KMS-11 (cell line): ENCODE measurements around the gene ENPP7.
"Not testable (repeated sequence)": the region's sequence is repeated elsewhere in the genome, so short reads cannot be mapped to it uniquely, and the experiment has no call there.

Source experiments
- H2AFZ ChIP-seq: fragments of 200-600 bp; sonication (generic); 2 replicates; pipeline ENCODE4 v1.6.1; 2016; ENCODE audit warnings: antibody characterized with exemption, mixed run types, low read depth
- H3K27ac ChIP-seq: fragments of 200-600 bp; sonication (generic); 2 replicates; pipeline ENCODE4 v1.6.1; 2016; ENCODE audit warnings: mild to moderate bottlenecking, mixed run types
- H3K27me3 ChIP-seq: fragments of 200-600 bp; sonication (generic); 2 replicates; pipeline ENCODE4 v1.6.1; 2017; ENCODE audit warnings: mild to moderate bottlenecking, low read depth, mixed run types, moderate library complexity; ENCODE audit not compliant: insufficient read depth
- H3K36me3 ChIP-seq: fragments of 200-600 bp; sonication (generic); 2 replicates; pipeline ENCODE4 v1.6.1; 2017; ENCODE audit warnings: mild to moderate bottlenecking, mixed run types; ENCODE audit not compliant: insufficient read depth
- H3K4me1 ChIP-seq: fragments of 200-600 bp; sonication (generic); 2 replicates; pipeline ENCODE4 v1.6.1; 2016; ENCODE audit warnings: mild to moderate bottlenecking, low read depth, mixed run types; ENCODE audit not compliant: poor library complexity, severe bottlenecking
- H3K4me2 ChIP-seq: fragments of 200-600 bp; sonication (generic); 2 replicates; pipeline ENCODE4 v1.7.0; 2016; ENCODE audit warnings: mild to moderate bottlenecking, mixed run types
- H3K4me3 ChIP-seq: fragments of 200-600 bp; sonication (generic); IDR thresholded peaks from 2 replicates; pipeline ENCODE4 v1.6.1; 2017; ENCODE audit warnings: low read depth, low read length, mixed read lengths; ENCODE audit not compliant: insufficient read depth
- H3K79me2 ChIP-seq: fragments of 200-600 bp; sonication (generic); 2 replicates; pipeline ENCODE4 v1.6.1; 2016; ENCODE audit warnings: low read depth, mixed run types; ENCODE audit not compliant: insufficient read depth
- H3K9ac ChIP-seq: fragments of 200-600 bp; sonication (generic); 2 replicates; pipeline ENCODE4 v1.6.1; 2016; ENCODE audit warnings: mild to moderate bottlenecking, mixed run types
- H4K20me1 ChIP-seq: fragments of 200-600 bp; sonication (generic); 2 replicates; pipeline ENCODE4 v1.6.1; 2016; ENCODE audit warnings: mild to moderate bottlenecking, mixed run types; ENCODE audit not compliant: insufficient read depth
- CTCF ChIP-seq: fragments of 200-600 bp; sonication (generic); conservative IDR thresholded peaks from 2 replicates; pipeline ENCODE4 v1.6.1; 2017; ENCODE audit warnings: low read depth, mild to moderate bottlenecking, antibody characterized with exemption, low read length, moderate library complexity, mixed read lengths

Gene ENPP7

GRCh38 chr17:79752175-79752574, 21.4 kb downstream of the ENPP7 start:
- peaks cover 4% of the 10 kb centered on the region for H3K4me1 ChIP-seq
- no peak for TF ChIP-seq CTCF
- no peak overlapping the region for H3K27ac ChIP-seq
- no peak overlapping the region for H2AFZ ChIP-seq
- H3K27me3 ChIP-seq, result peaks cover 83% of the 10 kb centered on the region
- no peak overlapping the region for H3K9ac ChIP-seq
- no peak overlapping the region for H3K4me2 ChIP-seq
- H4K20me1 ChIP-seq, result no peaks in the 10 kb centered on the region
- H3K79me2 ChIP-seq, result no peaks in the 10 kb centered on the region
- H3K36me3 ChIP-seq, result no peaks in the 10 kb centered on the region
- no peak overlapping the region for H3K4me3 ChIP-seq

- H3K27me3 ChIP-seq, result peaks cover 93% of the 10 kb centered on the region
- no peak for TF ChIP-seq CTCF
- no peak overlapping the region for H3K4me3 ChIP-seq
- H3K27ac ChIP-seq, result no peak overlapping the region
- no peak overlapping the region for H3K4me2 ChIP-seq
- no peaks in the 10 kb centered on the region for H4K20me1 ChIP-seq
- H3K36me3 ChIP-seq, result no peaks in the 10 kb centered on the region
- H3K79me2 ChIP-seq, result no peaks in the 10 kb centered on the region
- no peak overlapping the region for H3K9ac ChIP-seq
- no peak overlapping the region for H2AFZ ChIP-seq
- peaks cover 4% of the 10 kb centered on the region for H3K4me1 ChIP-seq
Measured at GRCh38 chr17:79754370-79754769, 23.6 kb downstream of the ENPP7 start.

DNA sequence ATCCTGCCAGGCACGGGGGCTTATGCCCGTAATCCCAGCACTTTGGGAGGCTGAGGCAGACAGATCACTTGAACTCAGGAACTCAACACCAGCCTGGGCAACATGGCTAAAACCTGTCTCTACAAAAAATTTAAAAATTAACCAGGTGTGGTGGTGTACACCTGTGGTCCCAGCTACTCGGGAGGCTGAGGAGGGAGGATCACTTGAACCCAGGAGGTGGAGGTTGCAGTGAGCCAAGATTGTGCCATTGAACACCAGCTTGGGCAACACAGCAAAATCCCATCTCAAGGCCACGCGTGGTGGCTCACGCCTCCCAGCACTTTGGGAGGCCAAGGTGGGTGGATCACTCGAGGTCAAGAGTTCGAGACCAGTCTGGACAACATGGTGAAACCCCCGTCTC, 24.2 kb downstream of the ENPP7 start:
- not testable (repeated sequence) for H3K4me3 ChIP-seq, H2AFZ ChIP-seq, H3K4me2 ChIP-seq, H4K20me1 ChIP-seq, H3K4me1 ChIP-seq, H3K79me2 ChIP-seq, H3K27ac ChIP-seq, H3K9ac ChIP-seq, H3K36me3 ChIP-seq
- H3K27me3 ChIP-seq, result peaks cover 93% of the 10 kb centered on the region

DNA sequence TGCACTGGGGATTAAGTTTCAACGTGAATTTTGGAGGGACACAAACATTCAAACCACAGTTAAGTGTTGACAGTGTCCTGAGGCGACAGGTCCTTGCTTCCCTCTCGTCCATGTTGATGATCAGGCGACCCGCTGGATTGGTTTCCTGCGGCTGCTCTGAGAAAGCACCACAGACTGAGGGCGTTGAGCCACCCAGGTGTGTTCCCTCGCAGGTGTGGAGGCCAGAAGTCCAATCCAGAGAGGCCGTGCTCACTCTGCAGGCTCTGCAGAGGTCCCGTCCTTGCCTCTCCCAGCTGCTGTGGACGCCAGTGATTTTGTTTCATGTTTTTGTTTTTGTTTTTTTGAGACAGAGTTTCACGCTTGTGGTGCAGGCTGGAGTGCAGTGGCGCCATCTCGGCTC, 24.8 kb downstream of the ENPP7 start:
- no peak overlapping the region for H3K9ac ChIP-seq

More for the DNA sequence above, 24.8 kb downstream of the ENPP7 start:
- Histone ChIP-seq H3K4me1 (peaks cover 2% of the 10 kb centered on the region), H3K36me3 (no peaks in the 10 kb centered on the region), H3K27ac (no peak overlapping the region), H3K79me2 (no peaks in the 10 kb centered on the region), H3K27me3 (peaks cover 97% of the 10 kb centered on the region), H4K20me1 (no peaks in the 10 kb centered on the region), H3K4me2 (no peak overlapping the region), H3K4me3 (no peak overlapping the region), H2AFZ (no peak overlapping the region)
- no peak for TF ChIP-seq CTCF
